Panc1 (cell line): Measurements from ENCODE around the gene ZNF516. TPM values are rescaled to one million over a fixed set of nuclear protein-coding genes. Genes with fewer than 3 reads are reported as not detected.

Experiments
- ATAC-seq: fragments of 200-7000 bp; cut with Tn5 transposase; 2 replicates; pipeline ENCODE4 v1.9.1; 2020; ENCODE audit warnings: mild to moderate bottlenecking, moderate library complexity
- BruUV-seq: library from RNA; stranded (reverse); fragments of 400-500 nt; replicated peaks from 2 replicates; lab custom pipeline; 2021; lab: Mats Ljungman, UMichigan
- CTCF ChIA-PET: fragments of 300-600 bp; sonication (Branson Sonifier 250); formaldehyde crosslinking; loops from one replicate; lab custom pipeline; 2022; ENCODE audit warnings: antibody characterized with exemption; lab: Charles Lee
- POLR2A ChIA-PET: fragments of 300-600 bp; sonication (Branson Sonifier 250); formaldehyde crosslinking; loops from one replicate; lab custom pipeline; 2022; ENCODE audit warnings: antibody characterized with exemption; lab: Charles Lee
- DNase-seq: peaks from one replicate; pipeline ENCODE4 v3.0.0-alpha.2; 2010; ENCODE audit warnings: low read depth, low spot score
- H3K27ac ChIP-seq: 2 replicates; pipeline ENCODE4 v1.5.1; 2011; ENCODE audit warnings: mild to moderate bottlenecking, low read length, inconsistent platforms
- H3K27me3 ChIP-seq: fragments of 200-500 bp; sonication (Bioruptor generic); 2 replicates; pipeline ENCODE4 v1.6.0; 2014; ENCODE audit warnings: low read length, inconsistent platforms; ENCODE audit not compliant: control insufficient read depth, insufficient read depth
- H3K36me3 ChIP-seq: fragments of 200-500 bp; sonication (Bioruptor generic); 2 replicates; pipeline ENCODE4 v1.5.1; 2014; ENCODE audit warnings: inconsistent platforms, mild to moderate bottlenecking, low read length, moderate library complexity; ENCODE audit not compliant: control insufficient read depth, insufficient read depth
- H3K4me1 ChIP-seq: 2 replicates; pipeline ENCODE4 v1.5.1; 2011; ENCODE audit warnings: inconsistent platforms, mild to moderate bottlenecking, low read length, moderate library complexity; ENCODE audit not compliant: control insufficient read depth, insufficient read depth
- H3K4me3 ChIP-seq, 2 experiments: 2 replicates each; pipeline ENCODE4 v1.5.1; 2011 to 2012; ENCODE audit warnings: low read depth in 2 of 2, low read length in 2 of 2, mild to moderate bottlenecking in 2 of 2, inconsistent platforms in 1 of 2, moderate library complexity in 1 of 2
- H3K9me3 ChIP-seq: fragments of 200-500 bp; sonication (Bioruptor generic); 2 replicates; pipeline ENCODE4 v1.5.1; 2014; ENCODE audit warnings: low read depth, mild to moderate bottlenecking, inconsistent platforms, low read length, moderate library complexity; ENCODE audit not compliant: control insufficient read depth, insufficient read depth
- CTCF ChIP-seq: fragments of 450-650 bp; IDR thresholded peaks from 2 replicates; pipeline ENCODE4 v1.5.1; 2017; ENCODE audit warnings: mild to moderate bottlenecking
- POLR2AphosphoS5 ChIP-seq: IDR thresholded peaks from 2 replicates; pipeline ENCODE4 v1.6.1; 2012; ENCODE audit warnings: mild to moderate bottlenecking, low read depth, low read length, moderate library complexity
- REST ChIP-seq, 2 experiments: IDR thresholded peaks; 2 replicates each; pipeline ENCODE4 v1.6.1; 2011 to 2012; ENCODE audit warnings: low read depth in 2 of 2, control low read depth in 1 of 2, low read length in 1 of 2, mild to moderate bottlenecking in 1 of 2, moderate library complexity in 1 of 2; ENCODE audit not compliant: insufficient read depth in 1 of 2
- SIN3A ChIP-seq: IDR thresholded peaks from 2 replicates; pipeline ENCODE4 v1.6.1; 2012; ENCODE audit warnings: low read depth, mild to moderate bottlenecking, low read length, moderate library complexity, borderline replicate concordance; ENCODE audit not compliant: insufficient read depth
- TCF7L2 ChIP-seq: IDR thresholded peaks from 2 replicates; pipeline ENCODE4 v1.6.1; 2011; ENCODE audit warnings: mild to moderate bottlenecking, low read depth, low read length, inconsistent platforms
- in situ Hi-C: cut with HindIII; loops from 2 replicates; pipeline ENCODE4 v1.10.0; 2016; ENCODE audit warnings: low sequenced_read_pairs, low pct_unique_long_range_greater_than_20kb
- intact Hi-C: fragments of 100-400 bp; cut with micrococcal nuclease; formaldehyde crosslinking; loops from one replicate; pipeline ENCODE4 v1.10.0; 2022; ENCODE audit not compliant: unreplicated experiment
- total RNA-seq: library from RNA; stranded (reverse); gene quantifications from one replicate; pipeline ENCODE4 v1.2.1, GENCODE V29; 2021; ENCODE audit not compliant: unreplicated experiment

The ZNF516 gene
- total RNA-seq, 1 experiment from 2014 or later, result 28.6 TPM

- Histone ChIP-seq H3K4me3 (no peak overlapping the region), H3K27me3 (no peaks in the 10 kb centered on the region), H3K36me3 (no peaks in the 10 kb centered on the region), H3K27ac (no peak overlapping the region), H3K4me1 (peaks cover 22% of the 10 kb centered on the region), H3K9me3 (no peaks in the 10 kb centered on the region)
- no peak for ATAC-seq
- DNase-seq, result no peak
- ChIA-PET CTCF (interaction anchor here (0.7 kb wide), 1 partner anchor 1170 kb away, joined by 3 read pairs; no protein-coding TSS in a partner anchor), POLR2A (no interaction called here)
- in situ Hi-C loops (no loop called here), intact Hi-C loops (no loop called here)
- TF ChIP-seq TCF7L2, result no peak
- no peak for TF ChIP-seq CTCF
- TF ChIP-seq POLR2AphosphoS5, result no peak
- no peak for TF ChIP-seq SIN3A
- no peak for TF ChIP-seq REST (IDR thresholded peaks at IDR 0.05; ENCODE audit: insufficient read depth in 1 of 2, low read depth in 2 of 2, low read length in 1 of 2)
- BruUV-seq, result no TSS peak
Measured at GRCh38 chr18:76458522-76459311, 36.3 kb downstream of the ZNF516 start.

- intact Hi-C loops, result no loop called here
- Histone ChIP-seq H3K4me1 (peaks cover 22% of the 10 kb centered on the region), H3K27me3 (no peaks in the 10 kb centered on the region), H3K27ac (no peak overlapping the region), H3K4me3 (no peak overlapping the region), H3K9me3 (no peaks in the 10 kb centered on the region), H3K36me3 (no peaks in the 10 kb centered on the region)
- in situ Hi-C loops, result no loop called here
- DNase-seq, result no peak
- ChIA-PET POLR2A (no interaction called here), CTCF (no interaction called here)
- BruUV-seq, result no TSS peak
- TF ChIP-seq SIN3A, result no peak
- TF ChIP-seq REST (IDR thresholded peaks at IDR 0.05; ENCODE audit: insufficient read depth in 1 of 2, low read depth in 2 of 2, low read length in 1 of 2), result no peak
- ATAC-seq, result no peak
Measured at GRCh38 chr18:76457957-76458356, 37.1 kb downstream of the ZNF516 start.
